ENCODE measurements around the gene NRG2. TPM values are rescaled to one million over a fixed set of nuclear protein-coding genes. Genes with fewer than 3 reads are reported as not detected.

NRG2 gene
- total and polyA plus RNA-seq, 2 of the 4 experiments (the other 2 are of a cell fraction): 0.18 TPM; not detected in 1

DNA sequence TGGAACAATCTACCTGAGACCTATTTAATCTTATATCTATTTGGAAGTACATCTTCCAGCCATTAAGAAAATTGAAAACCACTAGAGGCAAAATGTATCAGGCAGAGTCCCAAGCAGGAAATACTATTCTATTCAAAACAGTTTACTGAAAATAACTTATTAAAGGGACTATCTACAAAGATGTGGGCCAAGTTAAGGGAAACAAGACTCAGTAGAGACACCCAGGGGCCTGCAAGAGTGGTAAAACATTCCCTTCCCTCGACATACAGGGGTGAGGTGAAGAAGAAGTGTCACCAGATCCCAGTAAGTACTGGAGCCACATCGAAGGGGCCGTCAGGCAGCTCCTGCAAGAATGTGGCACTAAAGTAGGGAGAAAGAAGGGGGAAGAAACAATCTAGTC, 12.1 kb upstream of the NRG2 start:
- Histone ChIP-seq H3K27me3 (ENCODE audit: control insufficient read depth, insufficient read depth, low read length) (peaks cover 37% of the 10 kb centered on the region), H3K79me1 (ENCODE audit: low read depth in 1 of 2, low read length in 2 of 2) (no peaks in the 10 kb centered on the region), H2BK15ac (ENCODE audit: low read depth, low read length) (no peak overlapping the region), H3K56ac (ENCODE audit: extremely low read depth, insufficient read depth, low read length) (no peak overlapping the region), H2AK5ac (ENCODE audit: low read depth, low read length) (no peak overlapping the region), H2BK20ac (ENCODE audit: low read depth, low read length) (no peak overlapping the region), H3K36me3 (ENCODE audit: control insufficient read depth, insufficient read depth, low read length) (no peaks in the 10 kb centered on the region), H3K9me3 (ENCODE audit: control insufficient read depth, insufficient read depth, low read length) (no peaks in the 10 kb centered on the region; the same call in 1 of the 2 replicates), H3K4me1 (ENCODE audit: control insufficient read depth, insufficient read depth, low read length) (no peaks in the 10 kb centered on the region), H2AFZ (replicated peaks; ENCODE audit: low read length, poor library complexity) (no peak overlapping the region), H3K4ac (ENCODE audit: low read depth, low read length) (no peak overlapping the region), H2AK9ac (replicated peaks; ENCODE audit: low read depth, low read length, poor library complexity) (no peak overlapping the region), H3K23ac (ENCODE audit: low read depth, low read length) (no peak overlapping the region), H3K18ac (ENCODE audit: low read depth, low read length) (no peak overlapping the region), H4K8ac (ENCODE audit: low read depth in 2 of 2, low read length in 2 of 2) (no peak overlapping the region), H4K20me1 (ENCODE audit: insufficient read depth, low read length) (no peaks in the 10 kb centered on the region), H3K4me2 (ENCODE audit: low read depth, low read length) (no peak overlapping the region), H2BK5ac (ENCODE audit: low read depth, low read length, poor library complexity, severe bottlenecking) (no peak overlapping the region), H2BK120ac (ENCODE audit: low read depth, low read length) (no peak overlapping the region), H4K91ac (ENCODE audit: insufficient read depth, low read depth, low read length) (no peak overlapping the region), H3K9me1 (ENCODE audit: insufficient read depth, low read length) (no peaks in the 10 kb centered on the region), H3K9ac (ENCODE audit: low read depth, low read length) (no peak overlapping the region), H3K27ac (ENCODE audit: insufficient read depth, low read length) (no peak overlapping the region), H3K4me3 (ENCODE audit: insufficient read depth, low read depth, low read length) (no peak overlapping the region), H3K14ac (replicated peaks; ENCODE audit: low read depth, low read length) (no peak overlapping the region), H4K5ac (ENCODE audit: low read depth, low read length) (no peak overlapping the region)
- DNase-seq (no peak), ATAC-seq (ENCODE audit: low read depth) (no peak)
- no TSS peak for BruUV-seq (replicated peaks)
- TF ChIP-seq, protein P1, sequence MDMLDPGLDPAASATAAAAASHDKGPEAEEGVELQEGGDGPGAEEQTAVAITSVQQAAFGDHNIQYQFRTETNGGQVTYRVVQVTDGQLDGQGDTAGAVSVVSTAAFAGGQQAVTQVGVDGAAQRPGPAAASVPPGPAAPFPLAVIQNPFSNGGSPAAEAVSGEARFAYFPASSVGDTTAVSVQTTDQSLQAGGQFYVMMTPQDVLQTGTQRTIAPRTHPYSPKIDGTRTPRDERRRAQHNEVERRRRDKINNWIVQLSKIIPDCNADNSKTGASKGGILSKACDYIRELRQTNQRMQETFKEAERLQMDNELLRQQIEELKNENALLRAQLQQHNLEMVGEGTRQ (IDR thresholded peaks at IDR 0.05; ENCODE audit: low read depth, low read length): no peak
- TF ChIP-seq BHLHE40 (IDR thresholded peaks at IDR 0.05; ENCODE audit: low read depth, low read length): no peak
- TF ChIP-seq SMC3 (IDR thresholded peaks at IDR 0.05; ENCODE audit: low read depth, low read length): no peak
- TF ChIP-seq CEBPB (IDR thresholded peaks at IDR 0.05; ENCODE audit: low read depth, low read length): no peak
- TF ChIP-seq MXI1 (IDR thresholded peaks at IDR 0.05; ENCODE audit: borderline replicate concordance, low read depth, low read length): no peak
- TF ChIP-seq, protein P2, sequence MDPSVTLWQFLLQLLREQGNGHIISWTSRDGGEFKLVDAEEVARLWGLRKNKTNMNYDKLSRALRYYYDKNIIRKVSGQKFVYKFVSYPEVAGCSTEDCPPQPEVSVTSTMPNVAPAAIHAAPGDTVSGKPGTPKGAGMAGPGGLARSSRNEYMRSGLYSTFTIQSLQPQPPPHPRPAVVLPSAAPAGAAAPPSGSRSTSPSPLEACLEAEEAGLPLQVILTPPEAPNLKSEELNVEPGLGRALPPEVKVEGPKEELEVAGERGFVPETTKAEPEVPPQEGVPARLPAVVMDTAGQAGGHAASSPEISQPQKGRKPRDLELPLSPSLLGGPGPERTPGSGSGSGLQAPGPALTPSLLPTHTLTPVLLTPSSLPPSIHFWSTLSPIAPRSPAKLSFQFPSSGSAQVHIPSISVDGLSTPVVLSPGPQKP (IDR thresholded peaks at IDR 0.05; ENCODE audit: borderline replicate concordance, low read depth, low read length): no peak
- no peak for TF ChIP-seq CHD1 (IDR thresholded peaks at IDR 0.05; ENCODE audit: low read depth, low read length)
- no peak for TF ChIP-seq RFX5 (IDR thresholded peaks at IDR 0.05; ENCODE audit: low read depth, low read length)
- TF ChIP-seq MAZ (IDR thresholded peaks at IDR 0.05; ENCODE audit: borderline replicate concordance, low read depth, low read length): no peak
- no peak for TF ChIP-seq MAFK (IDR thresholded peaks at IDR 0.05; ENCODE audit: low read depth, low read length)
- no peak for TF ChIP-seq RAD21 (IDR thresholded peaks at IDR 0.05; ENCODE audit: low read length)
- TF ChIP-seq POLR2A (IDR thresholded peaks at IDR 0.05; ENCODE audit: low read depth, low read length): no peak
- TF ChIP-seq, protein P3, sequence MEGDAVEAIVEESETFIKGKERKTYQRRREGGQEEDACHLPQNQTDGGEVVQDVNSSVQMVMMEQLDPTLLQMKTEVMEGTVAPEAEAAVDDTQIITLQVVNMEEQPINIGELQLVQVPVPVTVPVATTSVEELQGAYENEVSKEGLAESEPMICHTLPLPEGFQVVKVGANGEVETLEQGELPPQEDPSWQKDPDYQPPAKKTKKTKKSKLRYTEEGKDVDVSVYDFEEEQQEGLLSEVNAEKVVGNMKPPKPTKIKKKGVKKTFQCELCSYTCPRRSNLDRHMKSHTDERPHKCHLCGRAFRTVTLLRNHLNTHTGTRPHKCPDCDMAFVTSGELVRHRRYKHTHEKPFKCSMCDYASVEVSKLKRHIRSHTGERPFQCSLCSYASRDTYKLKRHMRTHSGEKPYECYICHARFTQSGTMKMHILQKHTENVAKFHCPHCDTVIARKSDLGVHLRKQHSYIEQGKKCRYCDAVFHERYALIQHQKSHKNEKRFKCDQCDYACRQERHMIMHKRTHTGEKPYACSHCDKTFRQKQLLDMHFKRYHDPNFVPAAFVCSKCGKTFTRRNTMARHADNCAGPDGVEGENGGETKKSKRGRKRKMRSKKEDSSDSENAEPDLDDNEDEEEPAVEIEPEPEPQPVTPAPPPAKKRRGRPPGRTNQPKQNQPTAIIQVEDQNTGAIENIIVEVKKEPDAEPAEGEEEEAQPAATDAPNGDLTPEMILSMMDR (conservative IDR thresholded peaks at IDR 0.05; ENCODE audit: low read depth, low read length): no peak
- TF ChIP-seq NFE2L2 (IDR thresholded peaks at IDR 0.05; ENCODE audit: low read depth, low read length): no peak
- TF ChIP-seq RCOR1 (IDR thresholded peaks at IDR 0.05; ENCODE audit: insufficient replicate concordance, low read length): no peak
- no peak for TF ChIP-seq FOS (IDR thresholded peaks at IDR 0.05; ENCODE audit: low read depth, low read length)
- in situ Hi-C loops (cut with MboI; ENCODE audit: low sequenced_read_pairs) (no loop called here), dilution Hi-C loops (cut with HindIII; ENCODE audit: low sequenced_read_pairs, unreplicated experiment) (no loop called here), intact Hi-C loops (cut with micrococcal nuclease) (no loop called here)
- whole genome bisulfite sequencing, 2 experiments (ENCODE audit: extremely low coverage in 2 of 2, insufficient read length in 1 of 2): no CpG with 5 or more reads among the region's 3 CpGs
- ChIA-PET CTCF (no interaction called here), POLR2A (ENCODE audit: unreplicated experiment) (interaction anchor here (0.6 kb wide), 1 partner anchor 10 kb away, joined by 3 read pairs; no protein-coding TSS in a partner anchor)

Data from IMR-90 (cell line).